SK-N-SH (cell line): ENCODE data around the gene HTR6. TPM values are rescaled to one million over a fixed set of nuclear protein-coding genes. Genes with fewer than 3 reads are reported as not detected.

Experiments used
- CTCF ChIA-PET: fragments of 300-600, 350-600 bp; formaldehyde crosslinking; extraction: SDS; loops from one replicate; lab custom pipeline; 2021; lab: Yijun Ruan, JAX
- POLR2A ChIA-PET: fragments of 350-600 bp; sonication (Branson Sonifier 250); formaldehyde crosslinking; extraction: SDS; loops from one replicate; lab custom pipeline; 2020; ENCODE audit warnings: antibody characterized with exemption, inconsistent platforms; lab: Yijun Ruan, JAX
- DNase-seq: peaks from one replicate; pipeline ENCODE4 v3.0.0; 2012
- H2AFZ ChIP-seq: fragments of 200-600 bp; sonication (generic); 2 replicates; pipeline ENCODE4 v1.8.1; 2016; ENCODE audit warnings: antibody characterized with exemption, mild to moderate bottlenecking, low read depth
- H3F3A ChIP-seq: fragments of 200-600 bp; sonication (generic); replicated peaks from 2 replicates; pipeline ENCODE3; 2016; ENCODE audit warnings: antibody characterized with exemption, mild to moderate bottlenecking; ENCODE audit not compliant: insufficient read depth
- H3K27ac ChIP-seq, 2 experiments: fragments of 200-500 bp in 1 of 2; fragments of 200-600 bp in 1 of 2; sonication (Bioruptor generic) in 1 of 2; sonication (generic), shearing (Covaris generic) in 1 of 2; 2 replicates each; pipeline versions ENCODE4 v1.5.1 to v1.6.1; 2014 to 2016; ENCODE audit warnings: low read depth in 2 of 2, inconsistent platforms in 1 of 2, low read length in 1 of 2, mild to moderate bottlenecking in 1 of 2, mixed read lengths in 1 of 2
- H3K27me3 ChIP-seq: fragments of 200-600 bp; sonication (generic), shearing (Covaris generic); 2 replicates; pipeline ENCODE4 v1.6.1; 2016; ENCODE audit warnings: mixed run types; ENCODE audit not compliant: insufficient read depth
- H3K36me3 ChIP-seq, 2 experiments: fragments of 200-500 bp in 1 of 2; fragments of 200-600 bp in 1 of 2; sonication (Bioruptor generic) in 1 of 2; sonication (generic) in 1 of 2; replicated peaks in 1 of 2; 2 replicates each; pipeline versions ENCODE3 to v1.5.1; 2014 to 2016; ENCODE audit warnings: low read length in 1 of 2, mild to moderate bottlenecking in 1 of 2; ENCODE audit not compliant: insufficient read depth in 2 of 2, control insufficient read depth in 1 of 2
- H3K4me1 ChIP-seq, 2 experiments: fragments of 200-500 bp in 1 of 2; fragments of 200-600 bp in 1 of 2; sonication (Bioruptor generic) in 1 of 2; sonication (generic), shearing (Covaris generic) in 1 of 2; 2 replicates each; pipeline versions ENCODE4 v1.5.1 to v1.6.1; 2014 to 2016; ENCODE audit warnings: low read depth in 1 of 2, low read length in 1 of 2, mixed run types in 1 of 2; ENCODE audit not compliant: insufficient read depth in 2 of 2, control insufficient read depth in 1 of 2
- H3K4me2 ChIP-seq: fragments of 200-600 bp; sonication (generic), shearing (Covaris generic); 2 replicates; pipeline ENCODE4 v1.6.1; 2017; ENCODE audit warnings: mixed run types
- H3K4me3 ChIP-seq, 2 experiments: fragments of 200-500 bp in 1 of 2; fragments of 200-600 bp in 1 of 2; sonication (Bioruptor generic) in 1 of 2; sonication (generic), shearing (Covaris generic) in 1 of 2; 2 replicates each; pipeline versions ENCODE4 v1.5.1 to v1.8.1; 2014 to 2016; ENCODE audit warnings: low read depth in 2 of 2, inconsistent platforms in 1 of 2, low read length in 1 of 2, mild to moderate bottlenecking in 1 of 2, mixed read lengths in 1 of 2, moderate library complexity in 1 of 2
- H3K79me2 ChIP-seq: fragments of 200-600 bp; sonication (generic); 2 replicates; pipeline ENCODE4 v1.8.1; 2017; ENCODE audit warnings: mild to moderate bottlenecking; ENCODE audit not compliant: insufficient read depth
- H3K9ac ChIP-seq: fragments of 200-600 bp; sonication (generic); 2 replicates; pipeline ENCODE4 v1.6.1; 2017; ENCODE audit warnings: mixed run types
- H3K9me2 ChIP-seq: fragments of 200-600 bp; sonication (generic); 2 replicates; pipeline ENCODE4 v1.6.1; 2017; ENCODE audit warnings: mixed run types
- H3K9me3 ChIP-seq: fragments of 200-600 bp; sonication (generic); 2 replicates; pipeline ENCODE4 v1.6.1; 2017; ENCODE audit warnings: mixed run types, mild to moderate bottlenecking, moderate library complexity
- H4K20me1 ChIP-seq: fragments of 200-600 bp; sonication (generic); 2 replicates; pipeline ENCODE4 v1.6.1; 2017; ENCODE audit warnings: mild to moderate bottlenecking, mixed run types; ENCODE audit not compliant: insufficient read depth
- CHD2 ChIP-seq: fragments of 150-350 bp; IDR thresholded peaks from 2 replicates; pipeline ENCODE4 v1.6.1; 2018; ENCODE audit warnings: low read length; ENCODE audit not compliant: partially characterized antibody
- FOSL2 ChIP-seq: IDR thresholded peaks from 2 replicates; pipeline ENCODE4 v1.4.0; 2012; ENCODE audit warnings: low read depth, mild to moderate bottlenecking, moderate library complexity, borderline replicate concordance
- FOXJ3 ChIP-seq: sonication (generic); formaldehyde crosslinking; IDR thresholded peaks from 2 replicates; pipeline ENCODE4 v1.5.1; 2020; ENCODE audit warnings: mild to moderate bottlenecking, missing genetic modification reagents
- IRF3 ChIP-seq: fragments of 150-350 bp; IDR thresholded peaks from 2 replicates; pipeline ENCODE4 v1.6.1; 2016; ENCODE audit warnings: mild to moderate bottlenecking, low read depth, low read length
- MXI1 ChIP-seq: IDR thresholded peaks from 2 replicates; pipeline ENCODE4 v1.6.1; 2012; ENCODE audit warnings: mild to moderate bottlenecking, low read depth, low read length, improper control_type of control experiment
- NFIC ChIP-seq: IDR thresholded peaks from 2 replicates; pipeline ENCODE4 v1.4.0; 2012; ENCODE audit warnings: borderline replicate concordance
- POLR2AphosphoS5 ChIP-seq: IDR thresholded peaks from 2 replicates; pipeline ENCODE4 v1.6.1; 2012; ENCODE audit warnings: low read depth, low read length
- RCOR1 ChIP-seq: fragments of 150-350 bp; IDR thresholded peaks from 2 replicates; pipeline ENCODE4 v1.6.1; 2017; ENCODE audit warnings: antibody characterized with exemption, low read length
- REST ChIP-seq: IDR thresholded peaks from 2 replicates; pipeline ENCODE4 v1.6.1; 2012; ENCODE audit warnings: mild to moderate bottlenecking, low read depth, low read length, moderate library complexity
- RFX5 ChIP-seq: IDR thresholded peaks from 2 replicates; pipeline ENCODE4 v1.6.1; 2012; ENCODE audit warnings: mild to moderate bottlenecking, improper control_type of control experiment, low read length
- SMC3 ChIP-seq: IDR thresholded peaks from 2 replicates; pipeline ENCODE4 v1.6.1; 2012; ENCODE audit warnings: low read depth, low read length, improper control_type of control experiment
- TEAD4 ChIP-seq: IDR thresholded peaks from 2 replicates; pipeline ENCODE4 v1.4.0; 2012; ENCODE audit warnings: mild to moderate bottlenecking, borderline replicate concordance; ENCODE audit not compliant: insufficient read depth
- USF2 ChIP-seq: fragments of 150-350 bp; IDR thresholded peaks from 2 replicates; pipeline ENCODE4 v1.6.1; 2017; ENCODE audit warnings: antibody characterized with exemption, low read length, low read depth, borderline replicate concordance
- WGBS: methylation state at CpG from one replicate; pipeline ENCODE4 v1.1.6; 2017; ENCODE audit warnings: low lambda C conversion rate; 5-methylcytosine and 5-hydroxymethylcytosine counted together
- polyA plus RNA-seq, 3 experiments: library from polyadenylated mRNA; depleted of rRNA; stranded (reverse); fragments of >200 nt; gene quantifications; 2 replicates each; pipeline ENCODE4 v1.2.3, GENCODE V29; 2012

The HTR6 gene
- polyA plus RNA-seq, 1 of the 3 experiments (the other 2 are of a cell fraction), result 0.05 TPM

GRCh38 chr1:19678931-19679453, 14.3 kb downstream of the HTR6 start:
- no peak overlapping the region for H3K27ac ChIP-seq
- no peaks in the 10 kb centered on the region for H3K27me3 ChIP-seq
- H2AFZ ChIP-seq, result no peak overlapping the region
- POLR2A ChIA-PET, result no interaction called here
- no peak overlapping the region for H3K9ac ChIP-seq
- H3K79me2 ChIP-seq, result no peaks in the 10 kb centered on the region
- no peak overlapping the region for H3K4me3 ChIP-seq
- no peaks in the 10 kb centered on the region for H4K20me1 ChIP-seq
- no peaks in the 10 kb centered on the region for H3K9me2 ChIP-seq
- H3K9me3 ChIP-seq, result no peaks in the 10 kb centered on the region
- H3F3A ChIP-seq, result no peaks in the 10 kb centered on the region
- no peaks in the 10 kb centered on the region for H3K36me3 ChIP-seq
- 75% methylated on average over 11 of the region's 34 CpGs for WGBS
- TF ChIP-seq TEAD4 (no peak), CHD2 (no peak), SMC3 (no peak), USF2 (no peak), MXI1 (no peak), POLR2AphosphoS5 (no peak)
- TF ChIP-seq, all 33 proteins: peak for 0
- Histone ChIP-seq H3K4me1 (peaks cover 0 to 6% of the 10 kb centered on the region in 2 experiments; a peak in 1 of 4 replicates), H3K4me2 (no peak overlapping the region)
- DNase-seq, result no peak
- CTCF ChIA-PET, result interaction anchor here (0.6 to 33.1 kb wide), 5 partner anchors 17 to 139 kb away, joined by 3 to 553 read pairs (median 3); no protein-coding TSS in a partner anchor

- Histone ChIP-seq H3F3A (no peaks in the 10 kb centered on the region), H3K4me2 (no peak overlapping the region), H3K9me2 (no peaks in the 10 kb centered on the region), H3K9me3 (no peaks in the 10 kb centered on the region), H3K4me3 (no peak overlapping the region), H3K27ac (no peak overlapping the region), H4K20me1 (no peaks in the 10 kb centered on the region), H2AFZ (no peak overlapping the region), H3K27me3 (no peaks in the 10 kb centered on the region), H3K79me2 (no peaks in the 10 kb centered on the region), H3K4me1 (peaks cover 0 to 6% of the 10 kb centered on the region in 2 experiments; a peak in 1 of 4 replicates), H3K9ac (no peak overlapping the region), H3K36me3 (no peaks in the 10 kb centered on the region)
- DNase-seq, result no peak
- 23% methylated on average over 2 of the region's 4 CpGs for WGBS
- POLR2A ChIA-PET, result no interaction called here
- CTCF ChIA-PET, result interaction anchor here (1.0 to 33.1 kb wide), 2 partner anchors 18 to 28 kb away, joined by 7 to 553 read pairs; no protein-coding TSS in a partner anchor
- TF ChIP-seq REST, result no peak
- TF ChIP-seq RFX5, result no peak
- TF ChIP-seq USF2, result no peak
- no peak for TF ChIP-seq RCOR1
- TF ChIP-seq NFIC, result no peak
- no peak for TF ChIP-seq FOXJ3 (CRISPR knock-in tag)
- TF ChIP-seq IRF3, result no peak
- no peak for TF ChIP-seq FOSL2
These were observed 15.0 kb downstream of the HTR6 start for GRCh38 chr1:19679691-19680090.
